ENCODE measurements around the gene PLD1. TPM values are rescaled to one million over a fixed set of nuclear protein-coding genes. Genes with fewer than 3 reads are reported as not detected.
"Not testable (repeated sequence)": the region's sequence is repeated elsewhere in the genome, so short reads cannot be mapped to it uniquely, and the experiment has no call there.

PLD1 gene
- total and polyA plus RNA-seq, 4 donors = 3.1 to 31.1 (median 12.2) TPM

DNA sequence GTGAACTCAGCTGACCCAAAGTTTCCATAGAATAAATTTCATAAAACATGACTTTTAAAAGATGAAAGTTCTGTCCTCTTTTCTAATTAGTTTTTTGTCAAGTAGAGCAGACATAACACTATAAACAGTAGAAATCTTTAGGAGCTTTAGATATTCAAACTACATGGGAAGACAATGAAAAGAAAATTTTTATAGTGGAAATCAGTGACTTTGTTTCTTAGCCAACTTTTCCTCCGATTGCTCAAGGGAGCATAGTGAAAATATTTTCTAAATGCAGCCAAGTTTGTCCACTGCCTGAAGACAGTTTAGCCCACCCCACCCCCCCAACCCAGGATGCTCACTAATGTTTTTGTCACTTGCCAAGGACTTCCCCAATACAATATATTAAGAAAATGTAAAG lies 114.9 kb downstream of the PLD1 start:
- no peak for TF ChIP-seq CTCF (IDR thresholded peaks at IDR 0.05; ENCODE audit: control extremely low read depth, extremely low read depth)
- H3K27me3 ChIP-seq (ENCODE audit: control insufficient read depth in 3 of 3, insufficient read depth in 3 of 3, low read length in 2 of 3) = no peaks in the 10 kb centered on the region
- H3K4me1 ChIP-seq (ENCODE audit: control insufficient read depth in 5 of 5, insufficient read depth in 5 of 5, low read length in 5 of 5) = peaks cover 0 to 23% (median 8%) of the 10 kb centered on the region in 5 donors
- WGBS, 2 donors = 78 to 84% methylated on average over 1 of the region's 1 CpG
- no peak overlapping the region for H3K27ac ChIP-seq (ENCODE audit: low read depth in 1 of 2, low read length in 1 of 2)
- H3K36me3 ChIP-seq (ENCODE audit: control insufficient read depth in 4 of 4, insufficient read depth in 4 of 4, low read length in 4 of 4) = peaks cover 0 to 5% (median 0%) of the 10 kb centered on the region in 4 donors
- peak; percentile 26 to 82 (median 77) for DNase-seq
- H3K9me3 ChIP-seq (ENCODE audit: control insufficient read depth in 4 of 4, insufficient read depth in 3 of 4, low read length in 3 of 4) = no peaks in the 10 kb centered on the region
- H3K4me3 ChIP-seq = no peak overlapping the region
- no peak overlapping the region for H3K9ac ChIP-seq (ENCODE audit: insufficient read depth in 1 of 2, low read length in 2 of 2)
- no peak for ATAC-seq (ENCODE audit: insufficient read depth, low FRiP score)

GRCh38 chr3:171694888-171695287 lies 115.4 kb downstream of the PLD1 start:
- Histone ChIP-seq H3K36me3 (ENCODE audit: control insufficient read depth in 4 of 4, insufficient read depth in 4 of 4, low read length in 4 of 4) (peaks cover 0 to 5% (median 0%) of the 10 kb centered on the region in 4 donors), H3K27me3 (ENCODE audit: control insufficient read depth in 3 of 3, insufficient read depth in 3 of 3, low read length in 2 of 3) (no peaks in the 10 kb centered on the region), H3K4me1 (ENCODE audit: control insufficient read depth in 5 of 5, insufficient read depth in 5 of 5, low read length in 5 of 5) (peaks cover 0 to 23% (median 8%) of the 10 kb centered on the region in 5 donors), H3K4me3 (no peak overlapping the region), H3K9ac (ENCODE audit: insufficient read depth in 1 of 2, low read length in 2 of 2) (no peak overlapping the region), H3K9me3 (ENCODE audit: control insufficient read depth in 4 of 4, insufficient read depth in 3 of 4, low read length in 3 of 4) (no peaks in the 10 kb centered on the region), H3K27ac (ENCODE audit: low read depth in 1 of 2, low read length in 1 of 2) (no peak overlapping the region)
- 95 to 97% methylated on average over 1 of the region's 1 CpG for WGBS, 2 donors
- no peak for ATAC-seq (ENCODE audit: insufficient read depth, low FRiP score)
- DNase-seq = no peak
- TF ChIP-seq CTCF (IDR thresholded peaks at IDR 0.05; ENCODE audit: control extremely low read depth, extremely low read depth) = no peak

- not testable (repeated sequence) for H3K4me3 ChIP-seq; DNase-seq; H3K36me3 ChIP-seq (ENCODE audit: control insufficient read depth in 4 of 4, insufficient read depth in 4 of 4, low read length in 4 of 4); H3K27ac ChIP-seq (ENCODE audit: low read depth in 1 of 2, low read length in 1 of 2); H3K9ac ChIP-seq (ENCODE audit: insufficient read depth in 1 of 2, low read length in 2 of 2); H3K27me3 ChIP-seq (ENCODE audit: control insufficient read depth in 3 of 3, insufficient read depth in 3 of 3, low read length in 2 of 3); ATAC-seq (ENCODE audit: insufficient read depth, low FRiP score); H3K9me3 ChIP-seq (ENCODE audit: control insufficient read depth in 4 of 4, insufficient read depth in 3 of 4, low read length in 3 of 4)
- 86 to 88% methylated on average over 9 of the region's 9 CpGs for WGBS, 2 donors
- peaks cover 0 to 36% (median 11%) of the 10 kb centered on the region in 5 donors for H3K4me1 ChIP-seq (ENCODE audit: control insufficient read depth in 5 of 5, insufficient read depth in 5 of 5, low read length in 5 of 5)
These were observed 117.7 kb downstream of the PLD1 start for GRCh38 chr3:171692551-171692950.

DNA sequence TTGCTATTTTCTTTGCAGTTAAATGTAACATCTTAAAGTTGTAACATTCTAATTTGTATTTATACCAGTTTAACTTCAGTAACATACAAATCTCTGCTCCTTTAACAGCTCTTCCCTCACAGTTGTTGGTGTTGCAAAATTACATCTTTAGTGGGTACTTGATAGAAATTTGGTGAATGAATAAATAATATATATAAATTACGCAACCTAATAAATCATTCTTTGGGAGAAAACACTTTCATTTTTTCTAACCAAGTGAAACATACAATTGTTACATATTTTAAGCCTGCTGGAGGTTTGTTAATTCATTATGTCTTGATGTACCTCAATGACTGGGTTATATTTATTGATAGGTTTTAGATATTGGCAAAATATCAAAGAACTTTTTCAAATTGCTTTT lies 118.8 kb downstream of the PLD1 start:
- H3K9me3 ChIP-seq (ENCODE audit: control insufficient read depth in 4 of 4, insufficient read depth in 3 of 4, low read length in 3 of 4) = no peaks in the 10 kb centered on the region
- H3K27ac ChIP-seq (ENCODE audit: low read depth in 1 of 2, low read length in 1 of 2) = no peak overlapping the region
- ATAC-seq (ENCODE audit: insufficient read depth, low FRiP score) = no peak
- peaks cover 0 to 4% (median 0%) of the 10 kb centered on the region in 4 donors for H3K36me3 ChIP-seq (ENCODE audit: control insufficient read depth in 4 of 4, insufficient read depth in 4 of 4, low read length in 4 of 4)
- H3K4me3 ChIP-seq = no peak overlapping the region
- 94 to 98% methylated on average over 1 of the region's 1 CpG for WGBS, 2 donors
- no peak for DNase-seq
- no peak for TF ChIP-seq CTCF (IDR thresholded peaks at IDR 0.05; ENCODE audit: control extremely low read depth, extremely low read depth)
- peaks cover 0 to 43% (median 11%) of the 10 kb centered on the region in 5 donors for H3K4me1 ChIP-seq (ENCODE audit: control insufficient read depth in 5 of 5, insufficient read depth in 5 of 5, low read length in 5 of 5)
- H3K9ac ChIP-seq (ENCODE audit: insufficient read depth in 1 of 2, low read length in 2 of 2) = no peak overlapping the region
- no peaks in the 10 kb centered on the region for H3K27me3 ChIP-seq (ENCODE audit: control insufficient read depth in 3 of 3, insufficient read depth in 3 of 3, low read length in 2 of 3)
